ENCODE measurements around the gene TNFRSF18. TPM values are rescaled to one million over a fixed set of nuclear protein-coding genes. Genes with fewer than 3 reads are reported as not detected.
A peak's percentile ranks its signal among the peaks of the same experiment; 100 is the strongest.

Gene TNFRSF18
- total and polyA plus RNA-seq, 2 experiments from 2014 or later = 1.1 to 1.5 TPM

- H3K4me1 Mint-ChIP-seq = peaks cover 22% of the 10 kb centered on the region
- Histone ChIP-seq H3K4me3 (no peak overlapping the region), H3K27me3 (ENCODE audit: insufficient read depth) (no peaks in the 10 kb centered on the region), H3K4me2 (no peak overlapping the region), H3F3A (replicated peaks; ENCODE audit: low read depth) (no peaks in the 10 kb centered on the region), H4K20me1 (replicated peaks; ENCODE audit: insufficient read depth) (no peaks in the 10 kb centered on the region), H3K27ac (ENCODE audit: low read depth) (no peak overlapping the region), H3K79me2 (replicated peaks; ENCODE audit: insufficient read depth) (no peaks in the 10 kb centered on the region), H3K4me1 (ENCODE audit: insufficient read depth) (peaks cover 13% of the 10 kb centered on the region; the same call in 1 of the 2 replicates), H3K9me2 (ENCODE audit: insufficient read depth) (no peaks in the 10 kb centered on the region), H3K36me3 (ENCODE audit: insufficient read depth) (no peaks in the 10 kb centered on the region), H2AFZ (no peak overlapping the region)
- H3K36me3 Mint-ChIP-seq (ENCODE audit: low read depth) = no peaks in the 10 kb centered on the region
- no peak overlapping the region for H3K4me3 Mint-ChIP-seq
- H3K27me3 Mint-ChIP-seq (ENCODE audit: insufficient read depth, low read depth, poor library complexity) = peaks cover 12% of the 10 kb centered on the region
- DNase-seq (ENCODE audit: low spot score) = peak; percentile 0
- no peak for ATAC-seq
- no peaks in the 10 kb centered on the region; the same call in 2 of the 3 replicates for H3K9me3 Mint-ChIP-seq
- no peak overlapping the region for H3K27ac Mint-ChIP-seq
- no peak for TF ChIP-seq STAT1 (IDR thresholded peaks at IDR 0.05; ENCODE audit: unreplicated experiment)
- TF ChIP-seq ETS1 (IDR thresholded peaks at IDR 0.05) = no peak
- no peak for TF ChIP-seq POLR2AphosphoS5 (IDR thresholded peaks at IDR 0.05; ENCODE audit: low read depth)
- TF ChIP-seq ZNF114 (CRISPR knock-in tag; IDR thresholded peaks at IDR 0.05) = no peak
- no peak for TF ChIP-seq EZH2phosphoT487 (IDR thresholded peaks at IDR 0.05; ENCODE audit: unreplicated experiment)
Measured at GRCh38 chr1:1175221-1176062, 30.9 kb downstream of the TNFRSF18 start.

GRCh38 chr1:1173793-1174415 is 32.5 kb downstream of the TNFRSF18 start, which contains the start of gene TTLL10:
TTLL10 (plus strand) TSS chr1:1173880; CDS start chr1:1179216, 5,336 bp downstream.
- Histone ChIP-seq H3F3A (replicated peaks; ENCODE audit: low read depth) (no peaks in the 10 kb centered on the region), H3K36me3 (ENCODE audit: insufficient read depth) (no peaks in the 10 kb centered on the region), H3K27ac (ENCODE audit: low read depth) (no peak within 1 kb of the TSS), H2AFZ (no peak within 1 kb of the TSS; the same call in 1 of the 2 replicates), H4K20me1 (replicated peaks; ENCODE audit: insufficient read depth) (no peaks in the 10 kb centered on the region), H3K27me3 (ENCODE audit: insufficient read depth) (no peaks in the 10 kb centered on the region), H3K4me2 (peak within 1 kb of the TSS; percentile 55), H3K4me1 (ENCODE audit: insufficient read depth) (peaks cover 13% of the 10 kb centered on the region; the same call in 1 of the 2 replicates), H3K79me2 (replicated peaks; ENCODE audit: insufficient read depth) (no peaks in the 10 kb centered on the region), H3K4me3 (no peak within 1 kb of the TSS), H3K9me2 (ENCODE audit: insufficient read depth) (no peaks in the 10 kb centered on the region)
- 0 out of 3 replicates have a peak within 1 kb of the TSS, but pooled peaks have one; percentile 11 for H3K4me3 Mint-ChIP-seq
- ATAC-seq (peak; percentile 73), DNase-seq (ENCODE audit: low spot score) (peak; percentile 83)
- TF ChIP-seq CTCF (conservative IDR thresholded peaks at IDR 0.05; ENCODE audit: low read depth in 2 of 2) (peak in 1 of 2 experiments; percentile 35; a peak in 2 of 4 replicates), ZNF331 (CRISPR knock-in tag; IDR thresholded peaks at IDR 0.05; ENCODE audit: low read depth) (no peak)
- H3K9me3 Mint-ChIP-seq = no peaks in the 10 kb centered on the region; the same call in 2 of the 3 replicates
- peaks cover 28% of the 10 kb centered on the region for H3K4me1 Mint-ChIP-seq
- peaks cover 12% of the 10 kb centered on the region for H3K27me3 Mint-ChIP-seq (ENCODE audit: insufficient read depth, low read depth, poor library complexity)
- no peak within 1 kb of the TSS for H3K27ac Mint-ChIP-seq
- H3K36me3 Mint-ChIP-seq (ENCODE audit: low read depth) = no peaks in the 10 kb centered on the region
